ENCODE data around the gene ARRDC2. TPM values are rescaled to one million over a fixed set of nuclear protein-coding genes. Genes with fewer than 3 reads are reported as not detected.

ARRDC2 gene
- total RNA-seq, 4 donors from 2014 or later = 18.7 to 77.9 (median 43.1) TPM

DNA sequence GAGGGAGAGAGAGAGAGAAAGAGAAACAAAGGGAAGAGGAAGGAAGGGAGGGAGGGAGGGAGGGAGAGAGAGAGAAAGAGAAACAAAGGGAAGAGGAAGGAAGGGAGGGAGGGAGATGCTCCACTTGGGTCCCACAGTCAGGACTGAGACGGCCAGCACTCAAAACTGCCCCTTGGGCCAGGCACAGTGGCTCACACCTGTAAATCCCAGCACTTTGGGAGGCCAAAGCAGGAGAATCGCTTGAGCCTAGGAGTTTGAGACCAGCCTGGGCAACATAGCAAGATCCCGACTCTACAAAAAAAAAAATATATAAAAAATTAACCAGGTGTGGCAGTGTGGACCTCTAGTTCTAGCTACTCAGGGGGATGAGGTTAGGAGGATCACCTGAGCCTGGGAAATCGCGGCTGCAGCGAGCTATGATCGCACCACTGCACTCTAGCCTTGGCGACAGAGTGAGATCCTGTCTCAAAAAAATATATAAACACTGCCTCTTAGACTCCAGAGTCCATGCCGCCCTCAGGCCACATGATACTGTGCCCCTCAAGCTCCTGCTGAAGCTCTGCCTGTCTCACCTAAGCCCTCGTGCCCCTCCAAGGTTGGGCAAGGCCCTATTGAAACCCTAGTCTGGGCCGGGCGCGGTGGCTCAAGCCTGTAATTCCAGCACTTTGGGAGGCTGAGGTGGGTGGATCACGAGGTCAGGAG, 8.4 kb downstream of the ARRDC2 start:
- peaks cover 0 to 16% of the 10 kb centered on the region in 2 donors for H3K4me1 ChIP-seq
- DNase-seq = no peak
- no peaks in the 10 kb centered on the region for H3K9me3 ChIP-seq
- H3K27me3 ChIP-seq = no peaks in the 10 kb centered on the region
- H3K36me3 ChIP-seq = no peaks in the 10 kb centered on the region
- no peak for TF ChIP-seq POLR2A (IDR thresholded peaks at IDR 0.05)
- TF ChIP-seq, protein P1, sequence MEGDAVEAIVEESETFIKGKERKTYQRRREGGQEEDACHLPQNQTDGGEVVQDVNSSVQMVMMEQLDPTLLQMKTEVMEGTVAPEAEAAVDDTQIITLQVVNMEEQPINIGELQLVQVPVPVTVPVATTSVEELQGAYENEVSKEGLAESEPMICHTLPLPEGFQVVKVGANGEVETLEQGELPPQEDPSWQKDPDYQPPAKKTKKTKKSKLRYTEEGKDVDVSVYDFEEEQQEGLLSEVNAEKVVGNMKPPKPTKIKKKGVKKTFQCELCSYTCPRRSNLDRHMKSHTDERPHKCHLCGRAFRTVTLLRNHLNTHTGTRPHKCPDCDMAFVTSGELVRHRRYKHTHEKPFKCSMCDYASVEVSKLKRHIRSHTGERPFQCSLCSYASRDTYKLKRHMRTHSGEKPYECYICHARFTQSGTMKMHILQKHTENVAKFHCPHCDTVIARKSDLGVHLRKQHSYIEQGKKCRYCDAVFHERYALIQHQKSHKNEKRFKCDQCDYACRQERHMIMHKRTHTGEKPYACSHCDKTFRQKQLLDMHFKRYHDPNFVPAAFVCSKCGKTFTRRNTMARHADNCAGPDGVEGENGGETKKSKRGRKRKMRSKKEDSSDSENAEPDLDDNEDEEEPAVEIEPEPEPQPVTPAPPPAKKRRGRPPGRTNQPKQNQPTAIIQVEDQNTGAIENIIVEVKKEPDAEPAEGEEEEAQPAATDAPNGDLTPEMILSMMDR (IDR thresholded peaks at IDR 0.05) = no peak
- H3K27ac ChIP-seq = peak overlapping the region; percentile 40 to 70
- no peak overlapping the region for H3K4me3 ChIP-seq
- intact Hi-C loops (cut with DNase I; ENCODE audit: low total_unique reads) = no loop called here

DNA sequence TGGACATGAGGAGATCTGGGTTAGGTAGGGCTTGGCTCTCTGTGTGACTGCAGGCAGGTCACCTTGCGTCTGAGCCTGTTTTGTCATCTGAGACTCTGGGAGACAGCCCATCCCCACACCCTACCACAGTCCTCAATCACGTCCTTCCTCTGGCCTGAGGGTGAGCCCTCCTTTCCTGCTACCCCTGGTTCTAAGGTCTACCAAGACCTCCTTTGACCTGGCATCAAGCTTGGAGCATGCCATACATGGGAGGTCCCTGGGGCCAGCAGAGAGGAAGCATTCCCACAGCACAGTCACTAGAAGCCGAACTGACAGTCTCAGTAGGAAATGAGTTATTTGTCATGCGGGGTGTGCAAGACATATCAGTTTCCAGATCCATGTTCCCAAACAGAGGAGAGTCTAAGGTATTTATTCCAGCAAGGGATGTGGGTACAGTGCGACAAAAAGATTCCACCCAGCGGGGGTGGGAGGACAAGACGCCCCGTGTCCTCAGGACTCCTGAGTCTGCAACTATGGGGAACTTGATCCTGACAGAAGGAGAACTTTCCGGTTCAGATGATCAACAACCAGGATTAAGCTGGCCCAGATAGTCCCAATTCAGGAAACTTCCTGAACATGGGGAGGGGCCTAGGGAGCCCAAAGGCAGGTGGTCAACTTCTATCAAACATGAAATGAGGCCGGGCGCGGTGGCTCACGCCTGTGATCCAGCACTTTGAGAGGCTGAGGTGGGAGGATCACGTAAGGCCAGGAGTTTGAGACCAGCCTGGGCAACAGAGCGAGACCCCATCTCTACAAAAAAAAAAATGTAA, 9.5 kb downstream of the ARRDC2 start:
- Histone ChIP-seq H3K4me1 (peaks cover 0 to 21% of the 10 kb centered on the region in 2 donors), H3K36me3 (no peaks in the 10 kb centered on the region), H3K9me3 (no peaks in the 10 kb centered on the region), H3K27ac (peak overlapping the region; percentile 40 to 70), H3K27me3 (no peaks in the 10 kb centered on the region), H3K4me3 (no peak overlapping the region)
- DNase-seq = no peak
- no peak for TF ChIP-seq POLR2A (IDR thresholded peaks at IDR 0.05)
- TF ChIP-seq, protein P1 (IDR thresholded peaks at IDR 0.05) = no peak
- intact Hi-C loops (cut with DNase I; ENCODE audit: low total_unique reads) = no loop called here

DNA sequence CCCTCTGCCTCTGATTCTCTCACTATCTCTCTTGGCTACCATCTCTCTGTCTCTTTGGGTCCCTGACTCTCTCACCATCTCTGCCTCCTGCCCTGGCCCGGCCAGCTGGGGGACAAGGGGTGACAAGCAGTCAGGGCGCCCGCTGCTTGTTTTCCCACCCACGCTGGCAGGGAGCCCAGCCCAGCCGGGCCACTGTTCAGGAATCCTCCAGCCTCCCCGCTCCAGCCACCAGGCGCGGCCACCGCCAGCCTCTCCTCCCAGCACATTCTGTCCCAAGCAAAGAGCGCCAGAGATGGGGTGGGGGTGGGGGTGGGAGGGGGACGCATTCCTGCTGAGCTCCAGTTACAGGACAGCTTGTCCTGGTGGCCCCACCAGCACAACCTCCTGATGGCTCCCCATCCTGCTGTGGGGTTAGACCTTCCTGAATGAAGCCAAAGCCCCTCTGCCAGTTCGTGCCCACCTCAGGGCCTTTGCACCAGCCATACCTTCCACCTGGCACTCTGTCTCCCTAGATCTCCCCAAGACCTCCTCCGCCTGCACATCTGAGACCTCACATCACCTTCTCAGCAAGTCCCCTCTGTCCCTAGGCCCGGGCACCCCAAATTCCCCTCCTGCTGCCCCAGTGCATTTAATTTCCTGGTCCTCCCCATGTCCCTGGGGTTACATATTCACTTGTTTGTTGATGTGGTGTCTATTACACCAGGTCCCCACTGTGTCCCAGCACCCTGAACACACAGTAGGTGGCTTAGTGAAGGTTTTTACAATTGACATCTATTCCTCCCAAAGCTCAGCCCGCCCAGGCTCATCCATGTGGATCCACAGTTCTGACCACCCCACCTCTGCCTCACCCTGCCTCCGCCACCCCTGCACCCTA, 12.5 kb downstream of the ARRDC2 start:
- Histone ChIP-seq H3K27me3 (no peaks in the 10 kb centered on the region), H3K9me3 (no peaks in the 10 kb centered on the region), H3K27ac (peak overlapping the region; percentile 61 to 85), H3K4me3 (no peak overlapping the region), H3K36me3 (no peaks in the 10 kb centered on the region), H3K4me1 (peaks cover 0 to 21% of the 10 kb centered on the region in 2 donors)
- no peak for TF ChIP-seq POLR2A (IDR thresholded peaks at IDR 0.05)
- TF ChIP-seq, protein P1 (IDR thresholded peaks at IDR 0.05) = no peak
- peak; percentile 66 to 74 for DNase-seq
- intact Hi-C loops (cut with DNase I; ENCODE audit: low total_unique reads) = no loop called here

DNA sequence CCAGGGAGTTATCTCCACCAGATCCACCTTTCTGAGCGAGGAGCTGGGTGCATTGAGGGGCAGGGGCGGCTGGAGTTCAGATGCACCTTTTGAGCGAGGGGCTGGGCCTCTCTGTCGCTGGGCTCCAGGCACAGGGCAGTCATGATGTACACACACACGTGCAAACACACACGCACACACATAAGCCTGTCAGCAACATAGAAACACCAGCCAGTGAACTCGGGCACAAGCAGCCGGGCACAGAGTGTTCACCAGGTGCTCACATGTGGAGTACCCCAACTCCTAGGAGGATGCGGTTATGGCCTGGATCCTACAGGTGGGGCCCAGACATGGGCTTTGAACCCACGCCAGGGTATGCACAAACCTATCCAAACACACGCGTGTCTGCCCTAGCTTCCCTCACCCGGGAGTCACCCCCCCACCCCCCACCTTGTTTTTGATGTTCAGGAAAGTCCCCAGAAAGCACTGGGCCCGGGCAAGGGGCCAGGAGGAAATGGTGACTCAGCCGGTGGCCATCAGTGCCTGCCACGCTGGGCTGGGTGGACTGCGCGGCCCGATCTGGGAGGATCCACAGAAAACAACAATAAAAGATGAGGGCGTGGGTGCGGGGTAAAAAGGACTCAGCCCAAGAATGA, 13.3 kb downstream of the ARRDC2 start:
- H3K27ac ChIP-seq = peak overlapping the region; percentile 61 to 85
- H3K36me3 ChIP-seq = no peaks in the 10 kb centered on the region
- no peak for TF ChIP-seq POLR2A (IDR thresholded peaks at IDR 0.05)
- TF ChIP-seq, protein P1 (IDR thresholded peaks at IDR 0.05) = no peak
- peaks cover 0 to 21% of the 10 kb centered on the region in 2 donors for H3K4me1 ChIP-seq
- no peaks in the 10 kb centered on the region for H3K9me3 ChIP-seq
- no peaks in the 10 kb centered on the region for H3K27me3 ChIP-seq
- intact Hi-C loops (cut with DNase I; ENCODE audit: low total_unique reads) = no loop called here
- H3K4me3 ChIP-seq = no peak overlapping the region
- DNase-seq = peak; percentile 71 to 81
